HK-2 (cell line): Measurements from ENCODE around the gene CYP39A1.

ENCODE experiments used
- DNase-seq: peaks from one replicate; pipeline ENCODE4 v3.0.0-alpha.2; 2018; ENCODE audit not compliant: unreplicated experiment

The CYP39A1 gene

GRCh38 chr6:46652603-46653438 is at the start of gene CYP39A1, which contains the start of gene SLC25A27:
Gene CYP39A1, minus strand, starts transcription at chr6:46652818. Its CDS starts 236 bp downstream, at chr6:46652582.
Gene SLC25A27, plus strand, starts transcription at chr6:46652975. Its CDS starts 218 bp downstream, at chr6:46653193.
- peak; percentile 82 for DNase-seq

- DNase-seq: no peak
Measured at GRCh38 chr6:46699970-46700369, 47.4 kb upstream of the CYP39A1 start.

GRCh38 chr6:46690911-46691451 is 38.4 kb upstream of the CYP39A1 start:
- DNase-seq: no peak

- DNase-seq: no peak
Measured at GRCh38 chr6:46690141-46690755, 37.6 kb upstream of the CYP39A1 start.

GRCh38 chr6:46689657-46690056 is 37.0 kb upstream of the CYP39A1 start:
- DNase-seq: no peak

- DNase-seq: no peak
Measured at GRCh38 chr6:46688966-46689335, 36.3 kb upstream of the CYP39A1 start.

GRCh38 chr6:46688117-46688965 is 35.7 kb upstream of the CYP39A1 start:
- no peak for DNase-seq

GRCh38 chr6:46687619-46688097 is 35.0 kb upstream of the CYP39A1 start, which contains the start of gene TDRD6:
Gene TDRD6, plus strand, starts transcription at chr6:46687885. Its CDS starts 244 bp downstream, at chr6:46688129.
- DNase-seq: no peak

- no peak for DNase-seq
Measured at GRCh38 chr6:46684771-46685170, 32.2 kb upstream of the CYP39A1 start.

GRCh38 chr6:46677314-46677654 is 24.7 kb upstream of the CYP39A1 start:
- DNase-seq: no peak

GRCh38 chr6:46676604-46677313 is 24.1 kb upstream of the CYP39A1 start:
- DNase-seq: no peak

- no peak for DNase-seq
Measured at GRCh38 chr6:46674410-46674809, 21.8 kb upstream of the CYP39A1 start.

GRCh38 chr6:46667377-46667776 is 14.8 kb upstream of the CYP39A1 start:
- DNase-seq: no peak

- DNase-seq: no peak
Measured at GRCh38 chr6:46661483-46661882, 8.9 kb upstream of the CYP39A1 start.

GRCh38 chr6:46657642-46658041 is 5.0 kb upstream of the CYP39A1 start:
- no peak for DNase-seq

GRCh38 chr6:46655803-46656202 is 3.2 kb upstream of the CYP39A1 start:
- no peak for DNase-seq

- no peak for DNase-seq
Measured at GRCh38 chr6:46653439-46654195, 999 bp upstream of the CYP39A1 start.

- DNase-seq: no peak
Measured at GRCh38 chr6:46652232-46652602, 401 bp downstream of the CYP39A1 start.

GRCh38 chr6:46651816-46652215 is 802 bp downstream of the CYP39A1 start:
- no peak for DNase-seq

- no peak for DNase-seq
Measured at GRCh38 chr6:46651006-46651405, 1.6 kb downstream of the CYP39A1 start.
